Smooth muscle cell (in vitro differentiated cells): ENCODE results near the gene ARHGAP4. TPM values are rescaled to one million over a fixed set of nuclear protein-coding genes. Genes with fewer than 3 reads are reported as not detected.

Experiments
- DNase-seq: peaks from one replicate; lab custom pipeline; 2025; ENCODE audit not compliant: unreplicated experiment; lab: John Stamatoyannopoulos, UW
- H2AFZ ChIP-seq: fragments of 200-600 bp; sonication (generic); 2 replicates; pipeline ENCODE4 v1.6.0; 2016; ENCODE audit warnings: antibody characterized with exemption, low read depth, mild to moderate bottlenecking
- H3F3A ChIP-seq: fragments of 200-600 bp; sonication (generic); 2 replicates; pipeline ENCODE4 v1.6.0; 2017; ENCODE audit warnings: antibody characterized with exemption, low read depth
- H3K27ac ChIP-seq: fragments of 200-600 bp; sonication (generic); 2 replicates; pipeline ENCODE4 v1.5.1; 2016; ENCODE audit warnings: low read depth, mild to moderate bottlenecking
- H3K27me3 ChIP-seq: fragments of 200-600 bp; sonication (generic); 2 replicates; pipeline ENCODE4 v1.6.1; 2016; ENCODE audit warnings: low read depth, mild to moderate bottlenecking
- H3K36me3 ChIP-seq: fragments of 200-600 bp; sonication (generic); 2 replicates; pipeline ENCODE4 v1.5.1; 2016; ENCODE audit warnings: low read depth
- H3K4me1 ChIP-seq: fragments of 200-600 bp; sonication (generic); 2 replicates; pipeline ENCODE4 v1.5.1; 2016; ENCODE audit warnings: low read depth
- H3K4me2 ChIP-seq: fragments of 200-600 bp; sonication (generic); 2 replicates; pipeline ENCODE4 v1.6.0; 2016; ENCODE audit warnings: mild to moderate bottlenecking
- H3K4me3 ChIP-seq: fragments of 200-600 bp; sonication (generic); 2 replicates; pipeline ENCODE4 v1.5.1; 2016; ENCODE audit warnings: mild to moderate bottlenecking
- H3K79me2 ChIP-seq: fragments of 200-600 bp; sonication (generic); 2 replicates; pipeline ENCODE4 v1.6.0; 2016; ENCODE audit warnings: low read depth, mild to moderate bottlenecking
- H3K9ac ChIP-seq: fragments of 200-600 bp; sonication (generic); 2 replicates; pipeline ENCODE4 v1.6.0; 2016; ENCODE audit warnings: low read depth
- H3K9me3 ChIP-seq: fragments of 200-600 bp; sonication (generic); replicated peaks from 2 replicates; pipeline ENCODE4 v1.5.1; 2016; ENCODE audit warnings: low read depth
- H4K20me1 ChIP-seq: fragments of 200-600 bp; sonication (generic); 2 replicates; pipeline ENCODE4 v1.6.0; 2016; ENCODE audit warnings: low read depth
- CTCF ChIP-seq: fragments of 200-600 bp; sonication (generic); IDR thresholded peaks from 2 replicates; pipeline ENCODE4 v1.5.1; 2017; ENCODE audit warnings: borderline replicate concordance, mild to moderate bottlenecking, antibody characterized with exemption; ENCODE audit not compliant: insufficient read depth, poor library complexity, severe bottlenecking
- WGBS: methylation state at CpG from one replicate; pipeline ENCODE4 v1.1.7; 2016; ENCODE audit warnings: low lambda C conversion rate; 5-methylcytosine and 5-hydroxymethylcytosine counted together
- polyA plus RNA-seq: library from polyadenylated mRNA; unstranded; fragments of >200 nt; fragmentation: Nextera tagmentation; extraction: Ambion mirVana; gene quantifications from 2 replicates; pipeline ENCODE4 v1.2.1, GENCODE V29; 2016
- total RNA-seq: library from RNA; depleted of rRNA; stranded (reverse); fragments of >200 nt; gene quantifications from 2 replicates; pipeline ENCODE4 v1.2.3, GENCODE V29; 2014

The ARHGAP4 gene
- total and polyA plus RNA-seq, 2 experiments from 2014 or later = 7.6 to 11.5 TPM

GRCh38 chrX:153958605-153959004 lies 32.5 kb upstream of the ARHGAP4 start:
- no peaks in the 10 kb centered on the region for H3K79me2 ChIP-seq
- H4K20me1 ChIP-seq = peaks cover 20% of the 10 kb centered on the region
- no peak for TF ChIP-seq CTCF
- DNase-seq = no peak
- H3K27me3 ChIP-seq = no peaks in the 10 kb centered on the region
- H2AFZ ChIP-seq = no peak overlapping the region
- H3K9ac ChIP-seq = no peak overlapping the region
- H3K9me3 ChIP-seq = no peaks in the 10 kb centered on the region
- no peak overlapping the region for H3K4me2 ChIP-seq
- WGBS = 91% methylated on average over 14 of the region's 14 CpGs
- no peaks in the 10 kb centered on the region for H3K36me3 ChIP-seq
- no peak overlapping the region for H3K4me3 ChIP-seq
- no peaks in the 10 kb centered on the region for H3K4me1 ChIP-seq
- H3F3A ChIP-seq = no peaks in the 10 kb centered on the region
- no peak overlapping the region for H3K27ac ChIP-seq

GRCh38 chrX:153957224-153957623 lies 31.2 kb upstream of the ARHGAP4 start:
- H2AFZ ChIP-seq = no peak overlapping the region
- no peaks in the 10 kb centered on the region for H3F3A ChIP-seq
- H3K9me3 ChIP-seq = no peaks in the 10 kb centered on the region
- H3K27ac ChIP-seq = no peak overlapping the region
- no peaks in the 10 kb centered on the region for H3K36me3 ChIP-seq
- H3K9ac ChIP-seq = no peak overlapping the region
- H3K4me1 ChIP-seq = no peaks in the 10 kb centered on the region
- no peak overlapping the region for H3K4me2 ChIP-seq
- H3K79me2 ChIP-seq = no peaks in the 10 kb centered on the region
- no peak overlapping the region for H3K4me3 ChIP-seq
- TF ChIP-seq CTCF = no peak
- DNase-seq = no peak
- H4K20me1 ChIP-seq = peaks cover 11% of the 10 kb centered on the region
- no peaks in the 10 kb centered on the region for H3K27me3 ChIP-seq
- 89% methylated on average over 17 of the region's 17 CpGs for WGBS

GRCh38 chrX:153956044-153956907 lies 30.2 kb upstream of the ARHGAP4 start:
- no peak for DNase-seq
- Histone ChIP-seq H3K4me1 (no peaks in the 10 kb centered on the region), H3K4me2 (no peak overlapping the region), H3K9ac (no peak overlapping the region), H3K36me3 (no peaks in the 10 kb centered on the region), H4K20me1 (peaks cover 5% of the 10 kb centered on the region), H3F3A (no peaks in the 10 kb centered on the region), H2AFZ (no peak overlapping the region), H3K9me3 (no peaks in the 10 kb centered on the region), H3K27ac (no peak overlapping the region), H3K4me3 (no peak overlapping the region), H3K79me2 (no peaks in the 10 kb centered on the region), H3K27me3 (no peaks in the 10 kb centered on the region)
- 87% methylated on average over 32 of the region's 35 CpGs for WGBS
- TF ChIP-seq CTCF = no peak
